CD4-positive, CD25-positive, alpha-beta regulatory T cell (primary cell): ENCODE data around the gene RUBCN. TPM values are rescaled to one million over a fixed set of nuclear protein-coding genes. Genes with fewer than 3 reads are reported as not detected.
A peak's percentile ranks its signal among the peaks of the same experiment; 100 is the strongest.
"Not testable (repeated sequence)": the region's sequence is repeated elsewhere in the genome, so short reads cannot be mapped to it uniquely, and the experiment has no call there.

ENCODE experiments used
- ATAC-seq, 2 donors: fragments of 150-1000 bp; cut with Tn5 transposase; one replicate each; pipeline ENCODE4 v1.10.0; 2021; ENCODE audit warnings: low read depth in 2 of 2, moderate number of reproducible peaks in 2 of 2, moderate library complexity in 1 of 2
- DNase-seq, 3 donors: peaks; one replicate each; pipeline versions ENCODE4 v3.0.0 to v3.0.0-alpha.2; 2012 to 2022; ENCODE audit warnings: mixed read lengths in 1 of 3
- H3K27ac ChIP-seq: one replicate; pipeline ENCODE4 v1.7.0; 2013; ENCODE audit warnings: mild to moderate bottlenecking, low read length; ENCODE audit not compliant: insufficient read depth, poor library complexity, severe bottlenecking
- H3K27me3 ChIP-seq: one replicate; pipeline ENCODE4 v1.7.0; 2013; ENCODE audit warnings: low read length; ENCODE audit not compliant: control insufficient read depth, insufficient read depth
- H3K36me3 ChIP-seq: one replicate; pipeline ENCODE4 v1.7.0; 2013; ENCODE audit warnings: mild to moderate bottlenecking, low read length, moderate library complexity; ENCODE audit not compliant: control insufficient read depth, insufficient read depth
- H3K4me1 ChIP-seq: 2 replicates; pipeline ENCODE4 v1.7.0; 2013; ENCODE audit warnings: mild to moderate bottlenecking, low read length; ENCODE audit not compliant: insufficient read depth, control insufficient read depth, poor library complexity, severe bottlenecking
- H3K4me3 ChIP-seq: one replicate; pipeline ENCODE4 v1.7.0; 2013; ENCODE audit warnings: low read depth, mild to moderate bottlenecking, low read length, moderate library complexity
- H3K9me3 ChIP-seq, 2 experiments: 1 replicate in 1 of 2; 2 replicates in 1 of 2; pipeline ENCODE4 v1.7.0; 2013; ENCODE audit warnings: low read length in 2 of 2, mild to moderate bottlenecking in 1 of 2, moderate library complexity in 1 of 2; ENCODE audit not compliant: control insufficient read depth in 2 of 2
- H3K27ac Mint-ChIP-seq, 3 donors: one replicate each; pipeline ENCODE4 v1.8.0; 2020 to 2022; ENCODE audit warnings: mild to moderate bottlenecking in 3 of 3, mixed read lengths in 3 of 3, moderate library complexity in 2 of 3
- H3K27me3 Mint-ChIP-seq: one replicate; pipeline ENCODE4 v1.8.0; 2022; ENCODE audit warnings: mild to moderate bottlenecking, mixed read lengths
- H3K36me3 Mint-ChIP-seq: one replicate; pipeline ENCODE4 v1.8.0; 2020; ENCODE audit warnings: mixed read lengths
- H3K4me1 Mint-ChIP-seq, 4 donors: one replicate each; pipeline ENCODE4 v1.8.0; 2020 to 2022; ENCODE audit warnings: mixed read lengths in 4 of 4, mild to moderate bottlenecking in 1 of 4
- H3K4me3 Mint-ChIP-seq, 4 donors: one replicate each; pipeline ENCODE4 v1.8.0; 2020 to 2022; ENCODE audit warnings: mild to moderate bottlenecking in 4 of 4, mixed read lengths in 4 of 4, moderate library complexity in 3 of 4
- H3K9me3 Mint-ChIP-seq, 7 donors: one replicate each; pipeline ENCODE4 v1.8.0; 2020 to 2022; ENCODE audit warnings: mixed read lengths in 7 of 7, mild to moderate bottlenecking in 3 of 7, moderate library complexity in 2 of 7
- polyA plus RNA-seq, 4 donors: library from polyadenylated mRNA; unstranded; fragments of 300-500 nt; fragmentation: Illumina TruSeq; gene quantifications; one replicate each; pipeline ENCODE4 v1.2.3, GENCODE V29; 2021
- total RNA-seq: library from RNA; stranded (reverse); gene quantifications from one replicate; pipeline ENCODE4 v1.2.3, GENCODE V29; 2022

Gene RUBCN
- total and polyA plus RNA-seq, 5 donors from 2014 or later, result 17.5 to 58.5 (median 20.5) TPM

- H3K9me3 ChIP-seq, H3K4me1 ChIP-seq, DNase-seq, H3K27ac ChIP-seq, H3K4me1 Mint-ChIP-seq, H3K4me3 ChIP-seq, H3K36me3 Mint-ChIP-seq, H3K9me3 Mint-ChIP-seq, H3K27me3 ChIP-seq, H3K27ac Mint-ChIP-seq, ATAC-seq, H3K4me3 Mint-ChIP-seq, H3K36me3 ChIP-seq, H3K27me3 Mint-ChIP-seq: not testable (repeated sequence)
Observed at GRCh38 chr3:197646294-197646693, 90.4 kb downstream of the RUBCN start.

DNA sequence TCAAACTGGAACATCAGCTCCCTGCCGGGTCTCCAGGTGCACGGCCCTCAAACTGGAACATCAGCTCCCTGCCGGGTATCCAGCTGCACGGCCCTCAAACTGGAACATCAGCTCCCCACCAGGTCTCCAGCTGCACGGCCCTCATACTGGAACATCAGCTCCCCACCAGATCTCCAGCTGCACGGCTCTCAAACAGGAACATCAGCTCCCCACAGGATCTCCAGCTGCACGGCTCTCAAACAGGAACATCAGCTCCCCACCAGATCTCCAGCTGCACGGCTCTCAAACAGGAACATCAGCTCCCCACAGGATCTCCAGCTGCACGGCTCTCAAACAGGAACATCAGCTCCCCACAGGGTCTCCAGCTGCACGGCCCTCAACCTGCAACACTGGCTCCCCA, 99.1 kb downstream of the RUBCN start:
- DNase-seq, H3K9me3 ChIP-seq, H3K4me1 ChIP-seq, H3K27ac Mint-ChIP-seq, ATAC-seq, H3K4me1 Mint-ChIP-seq, H3K27me3 Mint-ChIP-seq, H3K4me3 ChIP-seq, H3K4me3 Mint-ChIP-seq, H3K27me3 ChIP-seq, H3K27ac ChIP-seq, H3K36me3 ChIP-seq, H3K9me3 Mint-ChIP-seq: not testable (repeated sequence)
- H3K36me3 Mint-ChIP-seq, result peaks cover 14% of the 10 kb centered on the region

DNA sequence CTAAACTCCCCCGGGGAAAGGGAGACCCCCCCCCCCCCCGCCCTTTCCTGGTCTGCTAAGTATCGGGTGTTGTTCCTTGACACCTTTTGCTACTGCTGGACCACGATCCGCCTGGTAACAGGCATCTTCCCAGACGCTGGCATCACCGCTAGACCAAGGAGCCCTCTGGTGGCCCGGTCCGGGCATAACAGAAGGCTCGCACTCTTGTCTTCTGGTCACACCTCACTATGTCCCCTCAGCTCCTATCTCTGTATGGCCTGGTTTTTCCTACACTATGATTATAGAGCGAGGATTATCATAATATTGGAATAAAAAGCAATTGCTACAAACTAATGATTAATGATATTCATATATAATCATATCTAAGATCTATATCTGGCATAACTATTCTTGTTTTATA, 104.7 kb downstream of the RUBCN start:
- H3K27ac ChIP-seq, H3K27ac Mint-ChIP-seq, H3K36me3 Mint-ChIP-seq, H3K4me3 ChIP-seq, H3K4me1 Mint-ChIP-seq, H3K4me1 ChIP-seq, H3K27me3 ChIP-seq, H3K9me3 ChIP-seq, H3K36me3 ChIP-seq, H3K27me3 Mint-ChIP-seq, ATAC-seq, H3K9me3 Mint-ChIP-seq: not testable (repeated sequence)
- peak overlapping the region in 1 of 4 donors; percentile 55 for H3K4me3 Mint-ChIP-seq
- DNase-seq, result peak in 1 of 3 donors; percentile 8

GRCh38 chr3:197630766-197631165, 105.9 kb downstream of the RUBCN start:
- H3K9me3 Mint-ChIP-seq, ATAC-seq, H3K27ac Mint-ChIP-seq, H3K4me3 ChIP-seq, H3K4me1 Mint-ChIP-seq, H3K27me3 ChIP-seq, H3K4me1 ChIP-seq, H3K27me3 Mint-ChIP-seq, DNase-seq, H3K9me3 ChIP-seq, H3K36me3 ChIP-seq, H3K27ac ChIP-seq, H3K36me3 Mint-ChIP-seq: not testable (repeated sequence)
- peak overlapping the region in 1 of 4 donors; percentile 54 for H3K4me3 Mint-ChIP-seq

- H3K27ac Mint-ChIP-seq, H3K36me3 Mint-ChIP-seq, H3K27ac ChIP-seq, H3K4me1 Mint-ChIP-seq, DNase-seq, H3K27me3 ChIP-seq, H3K4me3 ChIP-seq, H3K9me3 Mint-ChIP-seq, ATAC-seq, H3K9me3 ChIP-seq, H3K36me3 ChIP-seq, H3K27me3 Mint-ChIP-seq, H3K4me1 ChIP-seq: not testable (repeated sequence)
- peak overlapping the region in 2 of 4 donors; percentile 46 for H3K4me3 Mint-ChIP-seq
Observed at GRCh38 chr3:197629286-197629685, 107.4 kb downstream of the RUBCN start.

- DNase-seq (peak; percentile 78 to 87 (median 82)), ATAC-seq (peak; percentile 68 to 71)
- not testable (repeated sequence) for H3K9me3 Mint-ChIP-seq, H3K36me3 ChIP-seq, H3K4me1 ChIP-seq, H3K27me3 Mint-ChIP-seq, H3K27me3 ChIP-seq, H3K36me3 Mint-ChIP-seq, H3K9me3 ChIP-seq
- Mint-ChIP-seq H3K4me3 (peak overlapping the region; percentile 78 to 90 (median 86)), H3K27ac (peak overlapping the region in 2 of 3 donors; percentile 26 to 78), H3K4me1 (peaks cover 0 to 11% (median 3%) of the 10 kb centered on the region in 4 donors)
- peak overlapping the region; percentile 41 for H3K4me3 ChIP-seq
- peak overlapping the region; percentile 47 for H3K27ac ChIP-seq
Observed at GRCh38 chr3:197627772-197628523, 108.8 kb downstream of the RUBCN start.

GRCh38 chr3:197627158-197627771, 109.4 kb downstream of the RUBCN start:
- not testable (repeated sequence) for H3K4me1 ChIP-seq, H3K4me3 ChIP-seq, H3K9me3 ChIP-seq, H3K9me3 Mint-ChIP-seq, DNase-seq, H3K36me3 ChIP-seq, H3K36me3 Mint-ChIP-seq, H3K27me3 Mint-ChIP-seq, H3K27me3 ChIP-seq
- H3K4me1 Mint-ChIP-seq, result peaks cover 0 to 11% (median 3%) of the 10 kb centered on the region in 4 donors
- peak; percentile 35 to 41 for ATAC-seq
- H3K27ac ChIP-seq, result peak overlapping the region; percentile 47
- peak overlapping the region; percentile 73 to 90 (median 82) for H3K4me3 Mint-ChIP-seq
- H3K27ac Mint-ChIP-seq, result peak overlapping the region in 1 of 3 donors; percentile 59
